ENCODE results near the gene NME7.
"Not testable (repeated sequence)": the region's sequence is repeated elsewhere in the genome, so short reads cannot be mapped to it uniquely, and the experiment has no call there.

The NME7 gene

DNA sequence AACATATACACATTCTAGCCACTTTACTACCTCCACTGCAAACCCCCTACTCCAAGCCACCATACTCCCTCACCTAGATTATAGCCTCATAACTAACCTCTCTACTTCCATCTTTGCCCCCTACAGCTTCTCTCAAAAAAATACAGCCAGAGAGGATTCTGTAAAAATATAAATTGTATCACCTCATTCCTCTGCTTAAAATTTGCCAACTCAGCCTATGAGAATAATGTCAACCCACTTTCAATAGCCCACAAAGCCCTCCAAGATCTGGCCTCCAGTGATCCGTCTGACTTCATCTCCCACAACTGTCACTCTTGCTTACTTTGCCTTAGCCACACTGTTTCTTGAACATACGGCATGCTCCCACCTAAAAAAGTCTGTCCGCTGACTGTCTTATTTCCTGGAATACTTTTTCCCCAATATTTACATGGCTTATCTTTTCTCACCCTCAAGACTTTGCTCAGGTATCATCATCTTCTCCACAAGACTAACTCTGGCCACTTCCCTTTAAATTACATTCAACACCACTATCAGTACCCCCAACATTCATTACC is 21.5 kb downstream of the NME7 start:
- no peak overlapping the region for H3K4me3 ChIP-seq (ENCODE audit: low read depth, low read length)
- DNase-seq (ENCODE audit: low read depth), result no peak

- no peak overlapping the region for H3K4me3 ChIP-seq (ENCODE audit: low read depth, low read length)
- no peak for DNase-seq (ENCODE audit: low read depth)
Observed at GRCh38 chr1:169345511-169345910, 22.1 kb downstream of the NME7 start.

GRCh38 chr1:169342096-169342495 is 25.5 kb downstream of the NME7 start:
- DNase-seq (ENCODE audit: low read depth); H3K4me3 ChIP-seq (ENCODE audit: low read depth, low read length): not testable (repeated sequence)

DNA sequence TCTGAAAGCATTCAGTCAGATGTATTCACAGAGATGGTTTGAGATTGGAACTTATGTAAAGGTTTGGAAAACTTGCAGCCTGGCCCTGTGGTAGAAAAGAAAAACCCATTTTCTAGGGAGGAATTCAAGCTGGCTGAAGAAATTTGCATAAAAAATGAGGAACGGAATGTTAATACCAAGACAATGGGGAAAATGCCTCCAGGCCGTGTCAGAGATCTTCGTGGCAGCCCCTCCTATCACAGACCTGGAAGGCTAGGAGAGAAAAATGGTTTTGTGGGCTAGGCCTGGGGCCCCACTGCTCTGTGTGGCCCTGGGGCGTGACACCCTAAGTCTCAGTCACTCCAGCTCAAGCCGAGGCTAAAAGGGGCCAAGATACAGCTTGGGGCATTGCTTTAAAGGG is 26.7 kb downstream of the NME7 start:
- H3K4me3 ChIP-seq (ENCODE audit: low read depth, low read length), result no peak overlapping the region
- DNase-seq (ENCODE audit: low read depth), result no peak

- no peak overlapping the region for H3K4me3 ChIP-seq (ENCODE audit: low read depth, low read length)
- no peak for DNase-seq (ENCODE audit: low read depth)
Observed at GRCh38 chr1:169339773-169340172, 27.8 kb downstream of the NME7 start.

DNA sequence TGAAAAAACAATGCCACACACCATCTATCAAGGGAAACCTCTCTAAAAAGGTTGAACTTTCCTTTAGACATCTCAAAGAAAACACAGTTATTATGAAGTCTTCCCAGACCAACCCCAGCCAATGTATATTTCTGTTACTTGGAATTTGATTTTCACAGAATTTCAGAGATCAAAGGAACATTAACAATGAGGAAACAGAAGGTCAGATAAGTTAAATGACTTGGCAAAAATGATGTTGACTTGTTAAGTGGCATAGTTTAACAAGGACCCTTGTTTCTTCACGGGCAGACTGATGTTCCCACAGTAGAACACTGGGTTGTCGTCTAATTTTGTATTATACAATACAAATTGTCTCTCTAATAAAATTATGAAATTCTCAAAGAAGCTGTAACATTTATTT is 29.0 kb downstream of the NME7 start:
- no peak for DNase-seq (ENCODE audit: low read depth)
- no peak overlapping the region for H3K4me3 ChIP-seq (ENCODE audit: low read depth, low read length)

DNA sequence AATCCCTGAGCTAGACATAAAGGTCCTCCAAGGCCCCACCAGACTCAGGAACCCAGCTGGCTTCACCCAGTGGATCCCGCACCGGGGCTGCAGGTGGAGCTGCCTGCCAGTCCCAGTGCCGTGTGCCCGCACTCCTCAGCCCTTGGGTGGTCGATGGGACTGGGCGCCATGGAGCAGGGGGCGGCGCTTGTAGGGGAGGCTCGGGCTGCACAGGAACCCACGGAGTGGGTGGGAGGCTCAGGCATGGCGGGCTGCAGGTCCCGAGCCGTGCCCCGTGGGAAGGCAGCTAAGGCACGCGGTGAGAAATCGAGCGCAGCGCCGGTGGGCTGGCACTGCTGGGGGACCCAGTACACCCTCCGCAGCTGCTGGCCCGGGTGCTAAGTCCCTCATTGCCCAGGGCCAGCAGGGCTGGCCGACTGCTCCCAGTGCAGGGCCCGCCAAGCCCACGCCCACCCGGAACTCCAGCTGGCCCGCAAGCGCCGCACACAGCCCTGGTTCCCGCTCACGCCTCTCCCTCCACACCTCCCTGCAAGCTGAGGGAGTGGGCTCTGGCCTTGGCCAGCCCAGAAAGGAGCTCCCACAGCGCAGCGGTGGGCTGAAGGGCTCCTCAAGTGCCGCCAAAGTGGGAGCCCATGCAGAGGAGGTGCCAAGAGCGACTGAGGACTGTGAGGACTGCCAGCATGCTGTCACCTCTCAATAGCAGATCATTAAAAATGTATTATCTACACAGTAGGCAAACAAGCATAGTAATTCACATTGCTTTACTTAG is 30.5 kb downstream of the NME7 start:
- not testable (repeated sequence) for H3K4me3 ChIP-seq (ENCODE audit: low read depth, low read length); DNase-seq (ENCODE audit: low read depth)

DNA sequence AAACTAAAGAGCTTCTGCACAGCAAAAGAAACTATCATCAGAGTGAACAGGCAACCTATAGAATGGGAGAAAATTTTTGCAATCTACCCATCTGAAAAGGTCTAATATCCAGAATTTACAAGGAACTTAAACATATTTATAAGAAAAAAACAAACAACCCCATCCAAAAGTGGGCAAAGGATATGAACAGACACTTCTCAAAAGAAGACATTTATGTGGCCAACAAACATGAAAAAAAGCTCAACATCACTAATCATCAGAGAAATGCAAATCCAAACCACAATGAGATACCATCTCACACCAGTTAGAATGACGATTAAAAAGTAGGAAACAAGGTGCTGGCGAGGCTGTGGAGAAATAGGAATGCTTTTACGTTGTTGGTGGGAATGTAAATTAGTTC is 32.9 kb downstream of the NME7 start:
- not testable (repeated sequence) for H3K4me3 ChIP-seq (ENCODE audit: low read depth, low read length); DNase-seq (ENCODE audit: low read depth)

- no peak overlapping the region for H3K4me3 ChIP-seq (ENCODE audit: low read depth, low read length)
- DNase-seq (ENCODE audit: low read depth), result no peak
Observed at GRCh38 chr1:169330927-169331326, 36.7 kb downstream of the NME7 start.

DNA sequence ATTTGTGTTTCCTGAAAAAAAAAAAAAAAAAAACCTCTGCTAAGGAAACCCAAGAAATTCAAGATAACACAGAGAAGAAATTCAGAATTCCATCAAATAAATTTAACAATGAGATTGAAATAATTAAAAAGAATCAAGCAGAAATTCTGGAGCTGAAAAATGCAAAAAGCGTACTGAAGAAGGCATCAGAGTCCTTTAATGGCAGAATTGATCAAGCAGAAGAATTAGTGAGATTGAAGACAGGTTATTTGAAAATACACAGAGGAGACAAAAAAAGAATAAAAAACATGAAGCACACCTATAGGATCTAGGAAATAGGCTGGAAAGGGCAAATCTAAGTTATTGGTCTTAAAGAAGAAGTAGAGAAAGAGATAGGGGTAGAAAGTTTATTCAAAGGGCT is 38.2 kb downstream of the NME7 start:
- no peak overlapping the region for H3K4me3 ChIP-seq (ENCODE audit: low read depth, low read length)
- DNase-seq (ENCODE audit: low read depth), result no peak

DNA sequence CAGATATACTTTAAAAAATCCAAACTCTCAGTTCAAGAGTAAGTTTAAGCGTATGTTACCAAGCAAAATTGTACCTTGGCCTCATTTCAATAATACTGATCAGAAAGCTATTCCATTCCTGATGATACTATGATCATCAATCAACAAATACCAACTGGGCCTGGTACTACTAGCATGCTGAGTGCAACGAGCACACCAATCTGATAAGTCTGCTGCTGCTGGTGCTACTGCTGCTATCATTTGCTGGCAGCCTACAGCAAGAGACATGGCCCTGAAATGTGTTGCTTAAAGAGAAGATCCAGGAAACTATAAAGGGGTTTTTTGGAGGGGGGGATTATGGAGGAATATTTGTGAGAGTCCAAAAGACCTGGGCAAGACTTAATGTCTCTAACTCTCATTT is 39.7 kb downstream of the NME7 start:
- DNase-seq (ENCODE audit: low read depth), result no peak

DNA sequence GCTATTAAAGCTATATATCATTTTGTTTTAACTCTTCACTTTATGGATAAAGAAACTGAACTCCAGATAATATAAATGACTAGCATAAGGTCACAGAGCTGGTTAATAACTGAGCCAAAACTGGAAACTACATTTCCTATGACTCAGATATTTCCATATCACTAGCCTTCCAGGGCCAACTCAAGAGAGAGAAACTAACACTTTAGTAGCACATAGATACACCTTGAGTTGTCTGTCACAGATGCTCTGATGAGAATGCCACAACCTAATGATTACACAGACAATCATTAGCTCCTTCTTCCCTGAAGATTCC is 40.7 kb downstream of the NME7 start:
- no peak overlapping the region for H3K4me3 ChIP-seq (ENCODE audit: low read depth, low read length)
- DNase-seq (ENCODE audit: low read depth), result peak; percentile 4

More for the DNA sequence above, 39.7 kb downstream of the NME7 start:
- no peak overlapping the region for H3K4me3 ChIP-seq (ENCODE audit: low read depth, low read length)

GRCh38 chr1:169326261-169326955 is 41.2 kb downstream of the NME7 start:
- DNase-seq (ENCODE audit: low read depth), result no peak
- no peak overlapping the region for H3K4me3 ChIP-seq (ENCODE audit: low read depth, low read length)

DNA sequence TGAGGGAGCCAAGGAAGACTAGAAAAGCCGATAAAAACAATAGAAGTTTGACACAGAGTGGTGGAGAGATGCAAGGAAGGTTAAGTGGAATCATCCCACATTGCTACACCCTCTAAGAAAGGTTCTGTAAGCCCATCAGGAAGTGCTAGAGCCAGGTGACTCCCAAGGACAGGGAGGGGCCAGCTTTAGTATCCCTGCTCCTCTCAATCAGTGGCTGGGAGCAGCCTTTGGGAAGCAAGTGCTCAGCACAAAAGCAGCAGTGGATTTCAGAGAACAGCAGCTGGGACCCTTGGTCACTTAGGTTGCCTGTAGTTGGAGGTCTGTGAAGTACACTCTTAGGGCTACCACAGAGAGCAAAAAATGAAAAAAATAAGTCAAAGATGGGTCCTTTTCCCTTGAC is 42.5 kb downstream of the NME7 start:
- H3K4me3 ChIP-seq (ENCODE audit: low read depth, low read length), result no peak overlapping the region

DNA sequence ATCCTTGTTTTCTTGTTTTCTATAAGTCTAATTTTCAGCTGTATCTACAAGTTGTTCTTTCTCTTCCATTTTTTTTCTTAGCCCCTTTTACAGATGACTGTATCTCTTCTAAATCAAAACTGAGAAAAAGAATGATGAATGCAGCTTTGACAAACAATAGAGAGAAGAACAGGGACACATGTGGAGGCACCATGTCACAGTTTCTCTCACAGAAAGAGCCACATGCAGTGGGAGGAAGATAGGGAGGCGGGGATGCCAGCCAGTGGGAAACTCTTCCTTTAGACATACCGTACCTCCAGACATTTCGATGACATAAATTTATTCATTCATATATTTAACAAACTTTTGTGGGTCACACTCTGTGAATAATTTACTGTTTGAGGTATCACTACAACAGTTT is 45.5 kb downstream of the NME7 start:
- H3K4me3 ChIP-seq (ENCODE audit: low read depth, low read length), result no peak overlapping the region
- no peak for DNase-seq (ENCODE audit: low read depth)

More for the DNA sequence above, 42.5 kb downstream of the NME7 start:
- DNase-seq (ENCODE audit: low read depth), result no peak

GRCh38 chr1:169321539-169321938 is 46.1 kb downstream of the NME7 start:
- DNase-seq (ENCODE audit: low read depth), result peak; percentile 47
- H3K4me3 ChIP-seq (ENCODE audit: low read depth, low read length), result no peak overlapping the region

GRCh38 chr1:169318536-169319244 is 48.9 kb downstream of the NME7 start:
- DNase-seq (ENCODE audit: low read depth), result peak; percentile 42
- no peak overlapping the region for H3K4me3 ChIP-seq (ENCODE audit: low read depth, low read length)

DNA sequence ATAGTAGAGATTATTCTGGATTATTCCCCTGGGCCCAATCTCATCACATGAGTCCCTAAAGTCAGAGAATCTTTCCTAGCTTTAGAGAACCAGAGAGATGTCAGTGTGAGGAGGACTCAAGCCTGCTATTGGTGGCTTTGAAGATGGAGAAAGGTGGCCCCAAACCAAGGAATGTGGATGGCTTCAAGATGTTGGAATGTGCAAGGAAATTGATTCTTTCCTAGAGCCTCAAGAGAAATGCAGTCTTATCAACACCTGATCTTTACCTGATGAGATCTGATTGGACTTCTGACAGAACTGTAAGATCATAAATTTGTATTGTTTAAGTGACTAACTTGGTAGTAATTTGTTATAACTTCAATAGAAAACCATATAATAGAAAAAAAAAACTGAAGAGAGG is 51.0 kb downstream of the NME7 start:
- DNase-seq (ENCODE audit: low read depth), result no peak
- no peak overlapping the region for H3K4me3 ChIP-seq (ENCODE audit: low read depth, low read length)

- DNase-seq (ENCODE audit: low read depth), result peak; percentile 95
- H3K4me3 ChIP-seq (ENCODE audit: low read depth, low read length), result no peak overlapping the region
Observed at GRCh38 chr1:169312084-169312954, 55.3 kb downstream of the NME7 start.
